ENCODE measurements around the gene TXK. TPM values are rescaled to one million over a fixed set of nuclear protein-coding genes. Genes with fewer than 3 reads are reported as not detected.

Gene TXK
- total RNA-seq, 2 donors from 2014 or later: 2.7 to 2.8 TPM

DNA sequence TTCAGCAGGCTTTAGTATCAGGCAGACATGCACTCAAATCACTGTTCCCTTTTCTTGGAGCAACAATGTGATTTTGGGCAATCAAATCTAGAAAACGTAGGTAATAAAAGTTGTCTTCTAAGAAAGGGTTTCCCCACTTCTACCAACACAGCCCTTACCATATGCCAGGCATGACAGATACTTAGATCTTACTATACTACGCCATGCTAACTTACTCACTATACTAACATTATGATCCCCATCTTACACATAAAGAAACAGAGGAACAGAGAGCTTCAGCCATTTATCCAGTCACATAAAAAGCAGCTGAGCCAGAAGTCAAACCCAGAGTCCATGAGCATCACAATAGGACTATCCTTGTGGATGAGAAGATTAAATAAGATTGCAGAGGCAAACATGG lies 9.2 kb downstream of the TXK start:
- no peak overlapping the region for H3K27ac ChIP-seq
- ATAC-seq (ENCODE audit: insufficient number of reproducible peaks, low FRiP score, low read depth): no peak
- peaks cover 14 to 27% of the 10 kb centered on the region in 2 donors for H3K4me1 ChIP-seq (ENCODE audit: control insufficient read depth in 1 of 2, low read depth in 2 of 2)
- H3K9me3 ChIP-seq: no peaks in the 10 kb centered on the region
- no peak overlapping the region for H3K4me3 ChIP-seq
- DNase-seq (ENCODE audit: low spot score): no peak
- no peaks in the 10 kb centered on the region for H3K36me3 ChIP-seq
- TF ChIP-seq, protein P1, sequence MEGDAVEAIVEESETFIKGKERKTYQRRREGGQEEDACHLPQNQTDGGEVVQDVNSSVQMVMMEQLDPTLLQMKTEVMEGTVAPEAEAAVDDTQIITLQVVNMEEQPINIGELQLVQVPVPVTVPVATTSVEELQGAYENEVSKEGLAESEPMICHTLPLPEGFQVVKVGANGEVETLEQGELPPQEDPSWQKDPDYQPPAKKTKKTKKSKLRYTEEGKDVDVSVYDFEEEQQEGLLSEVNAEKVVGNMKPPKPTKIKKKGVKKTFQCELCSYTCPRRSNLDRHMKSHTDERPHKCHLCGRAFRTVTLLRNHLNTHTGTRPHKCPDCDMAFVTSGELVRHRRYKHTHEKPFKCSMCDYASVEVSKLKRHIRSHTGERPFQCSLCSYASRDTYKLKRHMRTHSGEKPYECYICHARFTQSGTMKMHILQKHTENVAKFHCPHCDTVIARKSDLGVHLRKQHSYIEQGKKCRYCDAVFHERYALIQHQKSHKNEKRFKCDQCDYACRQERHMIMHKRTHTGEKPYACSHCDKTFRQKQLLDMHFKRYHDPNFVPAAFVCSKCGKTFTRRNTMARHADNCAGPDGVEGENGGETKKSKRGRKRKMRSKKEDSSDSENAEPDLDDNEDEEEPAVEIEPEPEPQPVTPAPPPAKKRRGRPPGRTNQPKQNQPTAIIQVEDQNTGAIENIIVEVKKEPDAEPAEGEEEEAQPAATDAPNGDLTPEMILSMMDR (IDR thresholded peaks at IDR 0.05): no peak
- H3K27me3 ChIP-seq (replicated peaks; ENCODE audit: insufficient read depth): no peaks in the 10 kb centered on the region

DNA sequence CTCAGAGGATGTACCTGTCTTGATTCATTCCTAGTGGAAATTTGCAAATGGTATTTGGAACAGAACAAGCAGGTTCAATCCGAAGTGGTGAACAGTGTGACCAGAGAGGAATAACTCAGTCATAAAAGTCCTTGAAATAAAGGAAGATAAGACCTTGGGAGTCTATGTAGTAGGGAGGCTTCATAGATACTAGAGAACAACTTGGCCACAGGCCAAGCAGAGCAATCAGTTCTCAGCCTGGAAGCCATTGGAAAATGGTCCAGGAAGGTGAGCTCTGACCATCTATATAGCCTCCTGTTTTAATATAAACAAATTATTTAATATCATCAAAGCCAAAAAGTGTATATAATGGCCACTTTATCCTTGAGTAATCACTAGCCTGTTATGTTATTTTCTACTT lies 11.3 kb downstream of the TXK start:
- Histone ChIP-seq H3K27ac (no peak overlapping the region), H3K36me3 (no peaks in the 10 kb centered on the region), H3K9me3 (no peaks in the 10 kb centered on the region), H3K27me3 (replicated peaks; ENCODE audit: insufficient read depth) (no peaks in the 10 kb centered on the region), H3K4me1 (ENCODE audit: control insufficient read depth in 1 of 2, low read depth in 2 of 2) (peaks cover 4 to 9% of the 10 kb centered on the region in 2 donors), H3K4me3 (no peak overlapping the region)
- ATAC-seq (ENCODE audit: insufficient number of reproducible peaks, low FRiP score, low read depth) (no peak), DNase-seq (ENCODE audit: low spot score) (no peak)
- TF ChIP-seq, protein P1 (IDR thresholded peaks at IDR 0.05): no peak

DNA sequence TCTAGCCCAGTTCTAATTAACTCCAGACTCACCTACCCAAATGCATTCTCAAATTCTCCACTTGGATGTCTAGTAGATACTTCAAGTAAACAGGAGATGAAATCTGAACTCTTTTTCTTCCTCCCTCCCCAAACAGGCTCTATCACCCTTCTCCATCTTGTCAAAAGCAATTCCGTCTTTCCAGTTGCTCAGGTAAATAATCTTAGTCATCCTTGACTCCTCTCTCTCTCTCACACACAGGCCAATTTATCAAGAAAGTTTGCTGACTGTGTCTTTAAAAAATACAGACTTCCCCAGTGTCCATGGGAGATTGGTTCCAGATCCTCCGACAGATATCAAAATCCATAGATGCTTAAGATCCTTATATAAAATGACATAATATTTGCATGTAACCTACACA lies 12.9 kb downstream of the TXK start:
- Histone ChIP-seq H3K4me3 (no peak overlapping the region), H3K9me3 (no peaks in the 10 kb centered on the region), H3K36me3 (no peaks in the 10 kb centered on the region), H3K4me1 (ENCODE audit: control insufficient read depth in 1 of 2, low read depth in 2 of 2) (no peaks in the 10 kb centered on the region), H3K27ac (no peak overlapping the region), H3K27me3 (replicated peaks; ENCODE audit: insufficient read depth) (no peaks in the 10 kb centered on the region)
- TF ChIP-seq, protein P1 (IDR thresholded peaks at IDR 0.05): no peak
- DNase-seq (ENCODE audit: low spot score) (no peak), ATAC-seq (ENCODE audit: insufficient number of reproducible peaks, low FRiP score, low read depth) (no peak)

DNA sequence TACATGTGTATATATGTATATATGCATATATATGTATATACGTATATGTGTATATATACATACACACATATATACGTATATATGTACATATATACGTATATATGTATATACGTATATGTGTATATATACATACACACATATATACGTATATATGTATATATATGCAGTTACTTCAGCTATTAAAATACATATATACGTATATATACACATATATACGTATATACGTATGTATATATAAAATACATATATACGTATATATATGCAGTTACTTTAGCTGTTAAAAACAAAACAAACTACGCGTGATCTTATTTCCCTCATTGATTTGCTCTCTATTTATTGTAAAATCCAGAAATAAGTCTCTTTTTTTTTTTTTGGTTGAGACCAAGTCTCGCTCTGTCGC lies 13.9 kb downstream of the TXK start:
- Histone ChIP-seq H3K36me3 (no peaks in the 10 kb centered on the region), H3K4me3 (no peak overlapping the region), H3K4me1 (ENCODE audit: control insufficient read depth in 1 of 2, low read depth in 2 of 2) (no peaks in the 10 kb centered on the region), H3K27ac (no peak overlapping the region), H3K27me3 (replicated peaks; ENCODE audit: insufficient read depth) (no peaks in the 10 kb centered on the region), H3K9me3 (no peaks in the 10 kb centered on the region)
- TF ChIP-seq, protein P1 (IDR thresholded peaks at IDR 0.05): no peak
- DNase-seq (ENCODE audit: low spot score): no peak
- ATAC-seq (ENCODE audit: insufficient number of reproducible peaks, low FRiP score, low read depth): no peak

DNA sequence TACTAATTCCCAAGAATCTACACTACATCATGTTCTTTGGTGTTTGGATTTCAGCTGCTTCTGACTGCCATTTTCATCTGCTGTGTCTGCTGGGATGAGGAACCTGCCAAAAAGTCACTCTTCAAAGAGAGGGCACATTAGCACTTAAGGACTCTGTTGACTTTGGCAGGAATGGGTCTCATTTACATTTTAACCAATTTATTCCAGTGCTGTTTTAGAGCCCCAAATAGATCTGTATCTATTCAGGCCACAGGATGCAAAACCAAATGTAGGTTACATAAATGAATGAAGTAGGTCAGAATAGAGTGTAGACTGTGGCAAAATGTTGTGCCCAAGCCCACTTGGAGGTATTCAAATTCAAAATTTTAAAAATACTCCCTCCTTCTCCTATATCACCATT lies 14.4 kb downstream of the TXK start:
- DNase-seq (ENCODE audit: low spot score): no peak
- H3K4me3 ChIP-seq: no peak overlapping the region
- no peaks in the 10 kb centered on the region for H3K4me1 ChIP-seq (ENCODE audit: control insufficient read depth in 1 of 2, low read depth in 2 of 2)
- H3K36me3 ChIP-seq: no peaks in the 10 kb centered on the region
- TF ChIP-seq, protein P1 (IDR thresholded peaks at IDR 0.05): no peak
- no peaks in the 10 kb centered on the region for H3K9me3 ChIP-seq
- no peaks in the 10 kb centered on the region for H3K27me3 ChIP-seq (replicated peaks; ENCODE audit: insufficient read depth)
- H3K27ac ChIP-seq: no peak overlapping the region
- no peak for ATAC-seq (ENCODE audit: insufficient number of reproducible peaks, low FRiP score, low read depth)
